Suppressor macrophage (primary cell): Measurements from ENCODE around the gene TMEM182.

ENCODE experiments used
- DNase-seq, 4 experiments: peaks; one replicate each; pipeline ENCODE4 v3.0.0-alpha.2; 2020 to 2022

TMEM182 gene

GRCh38 chr2:102801858-102802699 is 40.2 kb downstream of the TMEM182 start:
- DNase-seq = no peak

GRCh38 chr2:102803041-102803896 is 41.4 kb downstream of the TMEM182 start:
- no peak for DNase-seq

GRCh38 chr2:102803897-102804217 is 42.0 kb downstream of the TMEM182 start:
- DNase-seq = no peak

- DNase-seq = peak; percentile 51 to 61 (median 56)
Measured at GRCh38 chr2:102806250-102806837, 44.5 kb downstream of the TMEM182 start.

- no peak for DNase-seq
Measured at GRCh38 chr2:102809291-102810189, 47.7 kb downstream of the TMEM182 start.

- no peak for DNase-seq
Measured at GRCh38 chr2:102815285-102815684, 53.5 kb downstream of the TMEM182 start.

- no peak for DNase-seq
Measured at GRCh38 chr2:102826904-102827303, 65.1 kb downstream of the TMEM182 start.

- no peak for DNase-seq
Measured at GRCh38 chr2:102832789-102833188, 71.0 kb downstream of the TMEM182 start.

- no peak for DNase-seq
Measured at GRCh38 chr2:102834523-102835273, 72.9 kb downstream of the TMEM182 start.

- DNase-seq = peak in 2 of 4 experiments; percentile 2 to 24
Measured at GRCh38 chr2:102837626-102838198, 75.9 kb downstream of the TMEM182 start.

- peak; percentile 57 to 81 (median 70) for DNase-seq
Measured at GRCh38 chr2:102839668-102840388, 78.0 kb downstream of the TMEM182 start.

- DNase-seq = peak; percentile 61 to 80 (median 66)
Measured at GRCh38 chr2:102841107-102841840, 79.4 kb downstream of the TMEM182 start.

- no peak for DNase-seq
Measured at GRCh38 chr2:102843764-102844443, 82.1 kb downstream of the TMEM182 start.

GRCh38 chr2:102844911-102845310 is 83.1 kb downstream of the TMEM182 start:
- DNase-seq = no peak

- peak; percentile 88 to 94 (median 93) for DNase-seq
Measured at GRCh38 chr2:102848366-102848839, 86.6 kb downstream of the TMEM182 start.

GRCh38 chr2:102850888-102851287 is 89.1 kb downstream of the TMEM182 start:
- no peak for DNase-seq

GRCh38 chr2:102852867-102853266 is 91.0 kb downstream of the TMEM182 start:
- no peak for DNase-seq
